Measurements from ENCODE around the gene ALDH5A1.

- no peak for TF ChIP-seq CTCF (IDR thresholded peaks at IDR 0.05)
- no peak for TF ChIP-seq POLR2A (IDR thresholded peaks at IDR 0.05)
These were observed 14.1 kb upstream of the ALDH5A1 start for GRCh38 chr6:24480705-24481104.

Data from uterus (tissue), 2 donors.